ENCODE data around the gene MAGI2. TPM values are rescaled to one million over a fixed set of nuclear protein-coding genes. Genes with fewer than 3 reads are reported as not detected.
"Not testable (repeated sequence)": the region's sequence is repeated elsewhere in the genome, so short reads cannot be mapped to it uniquely, and the experiment has no call there.

The MAGI2 gene
- total RNA-seq, 1 donor from 2014 or later: 11.4 TPM

DNA sequence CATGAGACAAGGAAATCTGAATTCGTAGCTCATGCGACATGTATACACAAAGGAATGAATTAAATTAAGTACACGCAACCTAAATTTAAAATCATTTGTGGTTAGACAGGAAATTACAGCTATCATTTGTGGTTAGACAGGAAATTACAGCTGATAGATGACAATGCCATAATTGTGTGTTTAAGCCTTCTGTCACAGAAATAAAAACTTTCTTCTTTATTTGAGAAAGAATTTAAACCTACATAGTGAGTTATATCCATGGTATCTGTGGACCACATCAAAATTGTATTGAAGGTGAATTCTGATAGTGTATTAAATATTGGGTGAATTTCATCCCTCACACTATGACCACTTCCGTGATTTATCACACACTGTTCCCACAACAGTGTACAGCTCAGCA, 362.9 kb downstream of the MAGI2 start:
- Mint-ChIP-seq H3K4me3 (ENCODE audit: low read depth) (no peak overlapping the region), H3K4me1 (ENCODE audit: low read depth) (no peaks in the 10 kb centered on the region), H3K36me3 (ENCODE audit: insufficient read depth) (peaks cover 10% of the 10 kb centered on the region), H3K9me3 (ENCODE audit: low read depth) (peaks cover 15% of the 10 kb centered on the region), H3K27me3 (no peaks in the 10 kb centered on the region), H3K27ac (no peak overlapping the region)
- TF ChIP-seq, protein P1, sequence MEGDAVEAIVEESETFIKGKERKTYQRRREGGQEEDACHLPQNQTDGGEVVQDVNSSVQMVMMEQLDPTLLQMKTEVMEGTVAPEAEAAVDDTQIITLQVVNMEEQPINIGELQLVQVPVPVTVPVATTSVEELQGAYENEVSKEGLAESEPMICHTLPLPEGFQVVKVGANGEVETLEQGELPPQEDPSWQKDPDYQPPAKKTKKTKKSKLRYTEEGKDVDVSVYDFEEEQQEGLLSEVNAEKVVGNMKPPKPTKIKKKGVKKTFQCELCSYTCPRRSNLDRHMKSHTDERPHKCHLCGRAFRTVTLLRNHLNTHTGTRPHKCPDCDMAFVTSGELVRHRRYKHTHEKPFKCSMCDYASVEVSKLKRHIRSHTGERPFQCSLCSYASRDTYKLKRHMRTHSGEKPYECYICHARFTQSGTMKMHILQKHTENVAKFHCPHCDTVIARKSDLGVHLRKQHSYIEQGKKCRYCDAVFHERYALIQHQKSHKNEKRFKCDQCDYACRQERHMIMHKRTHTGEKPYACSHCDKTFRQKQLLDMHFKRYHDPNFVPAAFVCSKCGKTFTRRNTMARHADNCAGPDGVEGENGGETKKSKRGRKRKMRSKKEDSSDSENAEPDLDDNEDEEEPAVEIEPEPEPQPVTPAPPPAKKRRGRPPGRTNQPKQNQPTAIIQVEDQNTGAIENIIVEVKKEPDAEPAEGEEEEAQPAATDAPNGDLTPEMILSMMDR (IDR thresholded peaks at IDR 0.05; ENCODE audit: unreplicated experiment): no peak
- no peak for DNase-seq (ENCODE audit: low spot score, unreplicated experiment)

DNA sequence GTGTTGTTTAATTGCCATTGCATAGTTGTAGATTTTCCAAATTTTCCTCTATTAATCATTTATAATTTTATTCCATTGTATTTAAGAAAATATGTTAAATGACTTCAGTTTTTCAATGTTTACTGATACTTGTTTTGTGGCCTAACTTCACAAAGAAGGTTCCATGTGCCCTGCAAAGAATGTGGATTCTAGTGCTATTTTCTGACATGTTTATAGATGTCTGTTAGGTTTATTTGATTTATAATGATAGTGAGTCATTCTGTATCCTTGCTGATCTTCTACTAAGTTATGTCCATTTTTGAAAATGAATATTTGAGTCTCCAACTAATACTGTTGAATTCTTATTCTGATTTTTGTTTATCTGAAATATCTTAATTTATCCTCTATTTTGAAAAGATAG, 369.0 kb downstream of the MAGI2 start:
- Mint-ChIP-seq H3K27ac (no peak overlapping the region), H3K36me3 (ENCODE audit: insufficient read depth) (peaks cover 12% of the 10 kb centered on the region), H3K4me1 (ENCODE audit: low read depth) (peaks cover 4% of the 10 kb centered on the region), H3K4me3 (ENCODE audit: low read depth) (no peak overlapping the region), H3K9me3 (ENCODE audit: low read depth) (peaks cover 30% of the 10 kb centered on the region), H3K27me3 (no peaks in the 10 kb centered on the region)
- no peak for DNase-seq (ENCODE audit: low spot score, unreplicated experiment)
- TF ChIP-seq, protein P1 (IDR thresholded peaks at IDR 0.05; ENCODE audit: unreplicated experiment): no peak

DNA sequence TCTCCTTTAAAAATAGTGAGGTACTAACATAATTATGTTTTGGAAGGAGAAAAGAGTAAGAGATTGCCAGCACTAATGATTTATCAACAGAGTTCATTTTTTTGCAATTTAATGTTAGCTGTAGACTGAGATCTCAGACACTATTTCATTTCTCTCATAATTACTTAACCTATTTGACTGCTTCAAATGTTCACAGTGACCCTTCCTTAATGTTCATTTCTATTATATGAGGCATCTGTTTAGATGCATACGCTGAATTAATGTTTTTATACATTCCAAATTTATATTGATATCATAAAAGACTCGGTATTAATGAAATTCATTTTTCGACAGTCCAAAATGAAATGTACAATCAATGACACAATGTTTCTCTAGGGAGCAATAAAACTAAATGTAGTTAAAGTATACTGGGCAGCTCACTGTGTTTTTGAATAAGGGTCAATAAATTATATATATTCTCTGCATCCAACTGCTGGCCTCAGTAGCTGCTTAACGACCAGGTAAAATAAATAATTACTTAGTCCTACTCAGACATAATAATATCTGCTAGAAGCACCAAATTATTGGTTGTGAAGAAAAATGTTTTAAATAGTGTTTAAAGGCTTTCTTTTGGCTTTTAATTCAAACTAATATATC, 373.4 kb downstream of the MAGI2 start:
- H3K36me3 Mint-ChIP-seq (ENCODE audit: insufficient read depth): peaks cover 3% of the 10 kb centered on the region
- peaks cover 15% of the 10 kb centered on the region for H3K9me3 Mint-ChIP-seq (ENCODE audit: low read depth)
- no peaks in the 10 kb centered on the region for H3K27me3 Mint-ChIP-seq
- H3K27ac Mint-ChIP-seq: no peak overlapping the region
- no peak overlapping the region for H3K4me3 Mint-ChIP-seq (ENCODE audit: low read depth)
- DNase-seq (ENCODE audit: low spot score, unreplicated experiment): no peak
- TF ChIP-seq, protein P1 (IDR thresholded peaks at IDR 0.05; ENCODE audit: unreplicated experiment): no peak
- peaks cover 17% of the 10 kb centered on the region for H3K4me1 Mint-ChIP-seq (ENCODE audit: low read depth)

- TF ChIP-seq, protein P1 (IDR thresholded peaks at IDR 0.05; ENCODE audit: unreplicated experiment): no peak
- no peak for DNase-seq (ENCODE audit: low spot score, unreplicated experiment)
- Mint-ChIP-seq H3K9me3 (ENCODE audit: low read depth) (peaks cover 18% of the 10 kb centered on the region), H3K27me3 (peaks cover 5% of the 10 kb centered on the region), H3K4me3 (ENCODE audit: low read depth) (no peak overlapping the region), H3K27ac (peak overlapping the region; percentile 50), H3K4me1 (ENCODE audit: low read depth) (peaks cover 31% of the 10 kb centered on the region), H3K36me3 (ENCODE audit: insufficient read depth) (peaks cover 1% of the 10 kb centered on the region)
These were observed 375.2 kb downstream of the MAGI2 start for GRCh38 chr7:79078273-79078672.

DNA sequence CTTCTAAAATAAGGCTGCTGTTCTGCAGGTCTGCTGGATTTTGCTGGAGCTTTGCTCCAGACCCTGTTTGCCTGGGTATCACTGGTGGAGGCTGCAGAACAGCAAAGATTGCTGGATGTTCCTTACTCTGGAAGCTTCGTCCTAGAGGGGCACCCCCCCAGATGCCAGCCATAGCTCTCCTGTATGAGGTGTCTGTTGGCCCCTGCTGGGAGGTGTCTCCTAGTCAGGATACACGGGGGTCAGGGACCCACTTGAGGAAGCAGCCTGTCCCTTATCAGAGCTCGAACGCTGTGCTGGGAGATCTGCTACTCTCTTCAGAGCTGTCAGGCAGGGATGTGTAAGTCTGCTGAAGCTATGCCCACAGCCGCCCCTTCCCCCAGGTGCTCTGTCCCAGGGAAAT, 382.3 kb downstream of the MAGI2 start:
- not testable (repeated sequence) for H3K27ac Mint-ChIP-seq; DNase-seq (ENCODE audit: low spot score, unreplicated experiment); H3K4me3 Mint-ChIP-seq (ENCODE audit: low read depth); H3K27me3 Mint-ChIP-seq
- Mint-ChIP-seq H3K4me1 (ENCODE audit: low read depth) (peaks cover 15% of the 10 kb centered on the region), H3K9me3 (ENCODE audit: low read depth) (peaks cover 40% of the 10 kb centered on the region), H3K36me3 (ENCODE audit: insufficient read depth) (peaks cover 12% of the 10 kb centered on the region)

GRCh38 chr7:79064187-79064823, 389.2 kb downstream of the MAGI2 start:
- peaks cover 29% of the 10 kb centered on the region for H3K9me3 Mint-ChIP-seq (ENCODE audit: low read depth)
- H3K36me3 Mint-ChIP-seq (ENCODE audit: insufficient read depth): peaks cover 8% of the 10 kb centered on the region
- no peak overlapping the region for H3K4me3 Mint-ChIP-seq (ENCODE audit: low read depth)
- DNase-seq (ENCODE audit: low spot score, unreplicated experiment): no peak
- TF ChIP-seq, protein P1 (IDR thresholded peaks at IDR 0.05; ENCODE audit: unreplicated experiment): no peak
- no peak overlapping the region for H3K27ac Mint-ChIP-seq
- no peaks in the 10 kb centered on the region for H3K4me1 Mint-ChIP-seq (ENCODE audit: low read depth)
- no peaks in the 10 kb centered on the region for H3K27me3 Mint-ChIP-seq
